ENCODE results near the gene TULP4.
"Not testable (repeated sequence)": the region's sequence is repeated elsewhere in the genome, so short reads cannot be mapped to it uniquely, and the experiment has no call there.

The TULP4 gene

GRCh38 chr6:158539413-158539812 lies 227.1 kb downstream of the TULP4 start:
- no peak for DNase-seq

GRCh38 chr6:158539881-158540280 lies 227.6 kb downstream of the TULP4 start:
- no peak for DNase-seq

- DNase-seq = no peak
These were observed 231.4 kb downstream of the TULP4 start for GRCh38 chr6:158543606-158544185.

- DNase-seq = no peak
These were observed 232.2 kb downstream of the TULP4 start for GRCh38 chr6:158544428-158544827.

- DNase-seq = no peak
These were observed 233.0 kb downstream of the TULP4 start for GRCh38 chr6:158545043-158545966.

- DNase-seq = no peak
These were observed 236.3 kb downstream of the TULP4 start for GRCh38 chr6:158548418-158549161.

- DNase-seq = peak; percentile 74
These were observed 240.0 kb downstream of the TULP4 start for GRCh38 chr6:158552055-158552795.

GRCh38 chr6:158552796-158553138 lies 240.5 kb downstream of the TULP4 start:
- DNase-seq = no peak

- no peak for DNase-seq
These were observed 242.5 kb downstream of the TULP4 start for GRCh38 chr6:158554611-158555361.

GRCh38 chr6:158556113-158556512 lies 243.8 kb downstream of the TULP4 start:
- DNase-seq = no peak

GRCh38 chr6:158557110-158557509 lies 244.8 kb downstream of the TULP4 start:
- DNase-seq = not testable (repeated sequence)

- no peak for DNase-seq
These were observed 245.7 kb downstream of the TULP4 start for GRCh38 chr6:158557927-158558326.

- DNase-seq = no peak
These were observed 246.4 kb downstream of the TULP4 start for GRCh38 chr6:158558415-158559306.

GRCh38 chr6:158559338-158559894 lies 247.2 kb downstream of the TULP4 start:
- DNase-seq = no peak

GRCh38 chr6:158559895-158560835 lies 247.9 kb downstream of the TULP4 start, which contains the start of gene TMEM181:
TSS of gene TMEM181 (plus strand) at chr6:158560091. CDS start at chr6:158560225, 134 bp downstream.
- peak; percentile 86 for DNase-seq

GRCh38 chr6:158560836-158561320 lies 248.6 kb downstream of the TULP4 start:
- DNase-seq = peak; percentile 44

Measured in hematopoietic multipotent progenitor cell treated with erythropoietin and hydrocortisone succinate and interleukin-3 and kit ligand, for 8 days (in vitro differentiated cells).